ENCODE measurements around the gene IKBKG.

GRCh38 chrX:154540897-154541535, 6.4 kb upstream of the IKBKG start:
- no peak for TF ChIP-seq EP300 (IDR thresholded peaks at IDR 0.05)
- TF ChIP-seq CTCF (IDR thresholded peaks at IDR 0.05) = no peak

Measured in ovary (tissue), 3 donors.